ENCODE results near the gene ZFPM1.

Gene ZFPM1

DNA sequence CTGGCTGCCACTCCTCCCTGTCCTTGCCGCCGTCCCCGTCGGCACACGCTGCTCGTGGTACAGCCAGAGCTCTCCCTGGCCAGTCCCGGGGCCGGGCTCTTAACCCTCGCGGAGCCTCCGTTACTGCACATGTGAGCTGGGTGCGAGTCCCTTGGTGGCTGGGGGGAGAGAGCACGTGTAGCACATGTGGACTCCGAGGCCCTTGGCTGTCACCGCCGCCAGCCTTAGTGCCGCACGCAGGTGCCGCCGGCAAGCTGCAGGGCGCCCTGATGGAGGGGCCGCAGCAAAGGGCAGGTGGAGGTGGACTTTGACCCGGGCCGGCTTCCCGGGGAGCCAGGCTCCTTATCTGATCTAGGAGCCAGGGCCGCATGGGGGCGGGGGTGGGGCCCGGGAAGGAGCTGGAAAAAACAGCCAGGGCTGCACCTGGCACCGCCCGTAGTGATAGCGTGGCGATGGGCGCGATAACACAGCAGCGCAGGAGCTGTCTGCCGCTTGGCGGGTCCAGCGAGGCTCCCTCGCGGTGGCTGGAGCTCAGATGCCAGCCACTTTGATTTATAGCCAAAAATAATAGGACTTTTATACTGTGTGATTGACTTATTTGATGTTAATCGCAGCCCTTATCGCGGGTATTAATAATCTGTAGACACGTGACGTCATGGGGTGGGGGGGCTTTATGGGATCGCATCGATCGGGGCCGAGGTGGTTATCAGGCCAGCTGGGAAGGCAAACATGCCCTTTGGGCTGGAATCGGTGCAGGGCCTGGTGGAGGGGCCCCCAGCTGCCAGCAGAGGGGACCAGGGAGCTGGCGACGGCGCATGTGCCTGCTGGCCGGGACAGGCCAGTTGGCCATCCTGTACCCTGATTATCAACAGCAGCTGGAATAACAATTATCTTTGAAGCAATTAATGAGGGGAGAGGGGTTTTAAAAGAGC, 35.1 kb downstream of the ZFPM1 start:
- Histone ChIP-seq H3K27me3 (ENCODE audit: control insufficient read depth in 2 of 2, insufficient read depth in 2 of 2, low read length in 2 of 2) (no peaks in the 10 kb centered on the region), H3K36me3 (ENCODE audit: control insufficient read depth in 2 of 2, insufficient read depth in 2 of 2, low read length in 2 of 2) (no peaks in the 10 kb centered on the region), H3K9me3 (ENCODE audit: control insufficient read depth in 2 of 2, low read length in 2 of 2) (no peaks in the 10 kb centered on the region), H3K4me3 (ENCODE audit: low read length in 2 of 2) (no peak overlapping the region), H3K27ac (ENCODE audit: low read depth in 2 of 2, low read length in 2 of 2) (peak overlapping the region; percentile 16 to 67), H3K9ac (ENCODE audit: low read depth in 1 of 2, low read length in 2 of 2) (peak overlapping the region in 1 of 2 donors; percentile 33), H3K4me1 (ENCODE audit: control insufficient read depth in 2 of 2, insufficient read depth in 2 of 2, low read length in 2 of 2) (peaks cover 16 to 23% of the 10 kb centered on the region in 2 donors)

DNA sequence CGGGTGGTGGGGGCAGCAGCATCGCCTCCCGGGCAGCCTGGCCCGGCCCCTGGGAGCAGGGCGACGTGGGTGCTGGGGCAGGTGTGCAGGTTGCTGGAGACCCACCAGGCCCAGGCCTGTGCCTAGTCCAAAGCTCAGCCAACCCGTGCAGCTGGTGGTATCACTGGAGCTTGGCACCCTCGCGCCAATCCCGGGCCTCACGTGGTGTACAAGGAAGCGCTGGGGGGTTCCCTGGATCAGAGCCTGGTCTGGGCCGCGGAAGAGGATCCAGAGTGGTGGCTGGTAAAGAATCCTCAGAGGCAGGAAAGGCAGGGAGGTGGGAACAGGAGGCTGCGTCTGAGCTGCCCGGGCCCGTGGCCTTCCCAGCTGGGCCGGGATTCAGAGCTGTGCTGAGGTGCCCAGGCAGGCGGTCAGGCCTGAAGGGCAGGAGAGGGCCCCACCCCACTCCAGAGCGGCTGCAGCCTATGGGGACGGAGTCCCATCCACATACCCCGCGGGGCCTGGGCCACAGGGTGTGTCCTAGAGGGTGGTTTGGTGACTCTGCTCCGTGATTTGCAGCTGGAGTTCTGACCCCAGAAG, 36.2 kb downstream of the ZFPM1 start:
- Histone ChIP-seq H3K9ac (ENCODE audit: low read depth in 1 of 2, low read length in 2 of 2) (peak overlapping the region in 1 of 2 donors; percentile 1), H3K36me3 (ENCODE audit: control insufficient read depth in 2 of 2, insufficient read depth in 2 of 2, low read length in 2 of 2) (no peaks in the 10 kb centered on the region), H3K9me3 (ENCODE audit: control insufficient read depth in 2 of 2, low read length in 2 of 2) (no peaks in the 10 kb centered on the region), H3K27ac (ENCODE audit: low read depth in 2 of 2, low read length in 2 of 2) (peak overlapping the region in 1 of 2 donors; percentile 9), H3K4me1 (ENCODE audit: control insufficient read depth in 2 of 2, insufficient read depth in 2 of 2, low read length in 2 of 2) (peaks cover 16 to 23% of the 10 kb centered on the region in 2 donors), H3K27me3 (ENCODE audit: control insufficient read depth in 2 of 2, insufficient read depth in 2 of 2, low read length in 2 of 2) (no peaks in the 10 kb centered on the region), H3K4me3 (ENCODE audit: low read length in 2 of 2) (no peak overlapping the region)

DNA sequence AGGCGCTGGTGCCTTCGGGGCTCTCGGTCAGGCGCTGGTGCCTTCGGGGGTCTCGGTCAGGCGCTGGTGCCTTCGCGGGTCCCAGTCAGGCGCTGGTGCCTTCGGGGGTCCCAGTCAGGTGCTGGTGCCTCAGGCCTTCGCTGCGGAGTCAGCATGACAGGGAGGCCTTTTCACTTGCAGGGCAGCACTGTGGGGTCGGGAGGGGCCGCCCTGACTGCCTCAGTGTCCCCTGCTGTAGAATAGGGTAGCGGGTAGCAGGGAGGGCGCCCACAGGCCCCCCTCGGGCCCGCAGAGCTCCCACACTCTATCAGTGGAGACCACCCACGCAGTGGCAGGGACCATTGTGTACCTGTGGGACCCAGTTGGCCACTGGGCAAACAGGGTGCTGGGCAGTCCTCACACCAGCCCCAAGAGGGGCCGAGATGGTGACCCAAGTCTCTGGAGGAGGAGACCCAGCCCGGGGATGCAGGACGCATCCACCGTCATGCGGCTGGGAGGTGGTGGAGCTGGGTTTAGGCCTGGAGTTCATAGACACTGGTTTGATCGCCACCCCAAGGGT, 38.0 kb downstream of the ZFPM1 start:
- Histone ChIP-seq H3K9me3 (ENCODE audit: control insufficient read depth in 2 of 2, low read length in 2 of 2) (no peaks in the 10 kb centered on the region), H3K27ac (ENCODE audit: low read depth in 2 of 2, low read length in 2 of 2) (no peak overlapping the region), H3K36me3 (ENCODE audit: control insufficient read depth in 2 of 2, insufficient read depth in 2 of 2, low read length in 2 of 2) (no peaks in the 10 kb centered on the region), H3K27me3 (ENCODE audit: control insufficient read depth in 2 of 2, insufficient read depth in 2 of 2, low read length in 2 of 2) (no peaks in the 10 kb centered on the region), H3K4me1 (ENCODE audit: control insufficient read depth in 2 of 2, insufficient read depth in 2 of 2, low read length in 2 of 2) (peaks cover 13 to 23% of the 10 kb centered on the region in 2 donors), H3K4me3 (ENCODE audit: low read length in 2 of 2) (no peak overlapping the region), H3K9ac (ENCODE audit: low read depth in 1 of 2, low read length in 2 of 2) (no peak overlapping the region)

DNA sequence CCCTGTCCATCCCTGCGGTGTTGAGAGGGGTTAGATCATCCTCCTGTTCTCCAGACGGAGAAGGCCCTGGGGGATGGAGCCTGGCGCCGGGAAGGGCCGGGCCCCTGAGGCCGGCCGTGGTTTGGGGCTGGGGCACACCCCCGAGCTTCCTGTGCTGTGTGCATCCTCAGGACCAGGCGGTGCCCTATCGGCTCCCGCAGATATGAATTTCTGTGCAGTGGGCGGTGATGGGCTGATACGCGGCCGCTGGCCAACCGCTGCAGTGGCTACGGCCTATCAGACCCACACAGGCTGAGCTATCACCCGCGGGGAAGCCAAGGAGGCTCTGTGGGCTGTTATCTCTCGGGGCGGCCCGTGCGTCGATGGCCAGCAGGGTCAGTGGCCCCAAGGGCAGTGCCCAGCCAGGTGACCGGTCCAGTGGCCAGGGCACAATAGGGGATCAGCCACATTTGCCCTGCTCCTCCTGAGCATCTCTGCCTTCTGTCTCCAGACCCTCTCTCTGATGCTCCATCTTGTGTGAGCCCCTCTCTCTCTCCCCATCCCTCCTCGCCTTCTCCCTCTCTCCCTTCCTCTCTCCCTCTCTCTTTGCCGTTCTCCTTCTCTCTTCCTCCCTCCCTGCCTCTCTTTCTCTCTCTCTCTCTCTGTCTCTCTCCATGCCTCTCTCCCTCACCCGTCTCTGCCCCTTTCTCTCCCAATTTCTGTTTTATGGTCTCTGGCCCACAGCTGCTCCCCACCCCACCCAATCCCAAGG, 38.7 kb downstream of the ZFPM1 start:
- H3K27me3 ChIP-seq (ENCODE audit: control insufficient read depth in 2 of 2, insufficient read depth in 2 of 2, low read length in 2 of 2), result no peaks in the 10 kb centered on the region
- no peaks in the 10 kb centered on the region for H3K36me3 ChIP-seq (ENCODE audit: control insufficient read depth in 2 of 2, insufficient read depth in 2 of 2, low read length in 2 of 2)
- H3K9ac ChIP-seq (ENCODE audit: low read depth in 1 of 2, low read length in 2 of 2), result no peak overlapping the region
- H3K9me3 ChIP-seq (ENCODE audit: control insufficient read depth in 2 of 2, low read length in 2 of 2), result no peaks in the 10 kb centered on the region
- peaks cover 13 to 23% of the 10 kb centered on the region in 2 donors for H3K4me1 ChIP-seq (ENCODE audit: control insufficient read depth in 2 of 2, insufficient read depth in 2 of 2, low read length in 2 of 2)
- no peak overlapping the region for H3K4me3 ChIP-seq (ENCODE audit: low read length in 2 of 2)
- H3K27ac ChIP-seq (ENCODE audit: low read depth in 2 of 2, low read length in 2 of 2), result no peak overlapping the region

DNA sequence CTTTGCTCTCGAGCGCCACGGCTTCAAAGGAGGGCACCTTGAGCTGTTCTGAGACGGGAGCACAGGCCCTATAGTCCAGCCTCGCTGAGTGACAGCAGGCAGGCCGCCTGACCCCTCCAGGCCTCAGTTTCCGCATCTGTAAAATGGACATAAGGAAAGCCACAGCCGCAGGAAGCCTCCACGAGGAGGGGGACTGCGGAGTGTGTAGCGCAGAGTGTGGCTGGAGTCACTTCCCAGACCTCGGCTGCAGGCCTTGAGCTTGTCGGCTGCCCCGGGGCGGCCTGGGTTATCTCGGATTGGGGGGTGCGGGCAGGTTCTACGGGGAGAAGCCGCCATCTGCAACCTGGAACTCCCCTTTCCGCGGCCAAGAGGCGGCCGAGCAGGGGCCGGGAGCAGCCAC, 40.8 kb downstream of the ZFPM1 start:
- Histone ChIP-seq H3K4me1 (ENCODE audit: control insufficient read depth in 2 of 2, insufficient read depth in 2 of 2, low read length in 2 of 2) (peaks cover 2 to 7% of the 10 kb centered on the region in 2 donors), H3K27ac (ENCODE audit: low read depth in 2 of 2, low read length in 2 of 2) (no peak overlapping the region), H3K4me3 (ENCODE audit: low read length in 2 of 2) (no peak overlapping the region), H3K9ac (ENCODE audit: low read depth in 1 of 2, low read length in 2 of 2) (no peak overlapping the region), H3K27me3 (ENCODE audit: control insufficient read depth in 2 of 2, insufficient read depth in 2 of 2, low read length in 2 of 2) (no peaks in the 10 kb centered on the region), H3K9me3 (ENCODE audit: control insufficient read depth in 2 of 2, low read length in 2 of 2) (no peaks in the 10 kb centered on the region), H3K36me3 (ENCODE audit: control insufficient read depth in 2 of 2, insufficient read depth in 2 of 2, low read length in 2 of 2) (no peaks in the 10 kb centered on the region)

DNA sequence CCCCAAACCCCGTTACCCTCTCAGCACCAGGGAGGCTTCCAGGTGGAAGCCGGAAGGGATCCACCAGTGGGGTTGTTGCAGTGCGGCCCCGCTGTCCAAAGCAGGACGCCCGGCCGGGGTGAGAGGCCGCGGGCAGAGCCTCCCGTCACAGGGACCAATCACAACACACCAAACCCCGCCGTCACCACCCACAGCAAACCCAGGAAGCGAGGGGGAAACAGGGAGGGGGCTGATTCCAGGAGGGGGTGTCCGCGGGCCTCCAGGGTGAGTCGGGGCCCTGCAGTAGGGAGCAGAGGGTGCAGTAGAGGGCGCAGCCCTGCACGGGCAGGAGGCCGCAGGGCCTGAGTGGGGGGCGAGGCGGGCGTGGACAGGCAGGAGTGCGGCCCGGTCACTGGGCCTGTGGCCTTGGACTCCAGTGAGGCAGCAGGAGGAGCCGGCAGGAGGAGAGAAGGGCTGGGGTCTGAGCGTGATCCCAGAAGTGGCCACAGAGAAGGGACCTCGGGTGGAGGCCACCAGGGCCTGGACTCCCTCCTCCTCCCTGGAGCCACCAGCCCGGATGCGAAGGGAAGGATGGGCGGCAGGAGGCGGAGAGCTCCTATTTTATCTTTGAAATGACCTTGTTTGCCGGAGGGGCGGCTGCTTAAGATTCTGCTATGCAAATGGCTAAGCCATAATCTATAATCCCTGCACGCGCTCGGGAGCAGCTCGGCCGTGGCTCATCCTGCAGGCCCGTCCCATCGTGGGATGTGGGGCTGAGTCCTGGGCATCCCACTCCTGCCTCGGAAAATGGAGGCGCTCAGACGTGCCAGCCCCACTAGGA, 41.5 kb downstream of the ZFPM1 start:
- H3K9me3 ChIP-seq (ENCODE audit: control insufficient read depth in 2 of 2, low read length in 2 of 2), result no peaks in the 10 kb centered on the region
- peaks cover 0 to under 1% of the 10 kb centered on the region in 2 donors for H3K4me1 ChIP-seq (ENCODE audit: control insufficient read depth in 2 of 2, insufficient read depth in 2 of 2, low read length in 2 of 2)
- no peak overlapping the region for H3K4me3 ChIP-seq (ENCODE audit: low read length in 2 of 2)
- H3K36me3 ChIP-seq (ENCODE audit: control insufficient read depth in 2 of 2, insufficient read depth in 2 of 2, low read length in 2 of 2), result no peaks in the 10 kb centered on the region
- H3K27me3 ChIP-seq (ENCODE audit: control insufficient read depth in 2 of 2, insufficient read depth in 2 of 2, low read length in 2 of 2), result no peaks in the 10 kb centered on the region
- H3K9ac ChIP-seq (ENCODE audit: low read depth in 1 of 2, low read length in 2 of 2), result no peak overlapping the region
- no peak overlapping the region for H3K27ac ChIP-seq (ENCODE audit: low read depth in 2 of 2, low read length in 2 of 2)

DNA sequence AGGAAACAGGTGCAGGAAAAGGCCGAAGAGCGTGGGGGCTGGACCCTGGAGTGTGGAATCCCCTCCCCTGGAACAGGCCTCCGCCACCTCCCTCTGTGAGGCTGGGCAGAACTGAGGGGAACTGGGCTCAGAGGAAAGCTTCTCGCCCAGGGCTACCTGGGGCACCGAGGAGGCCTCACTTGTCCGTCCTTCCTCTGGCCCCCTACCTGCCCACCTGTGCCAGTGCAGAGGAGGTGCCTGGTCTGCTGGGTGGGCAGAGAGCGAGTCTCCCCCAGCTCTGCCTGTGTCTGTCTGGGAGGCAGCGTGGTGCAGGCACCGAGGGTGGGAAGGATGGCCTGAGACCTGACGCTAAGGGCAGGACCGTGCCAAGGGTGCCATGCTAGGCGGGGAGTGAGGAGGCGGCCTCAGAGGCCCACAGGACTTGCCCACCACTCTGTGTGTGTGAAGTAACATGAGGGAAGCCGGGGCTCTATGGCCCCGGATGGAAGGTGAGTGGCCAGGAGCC, 42.2 kb downstream of the ZFPM1 start:
- Histone ChIP-seq H3K4me1 (ENCODE audit: control insufficient read depth in 2 of 2, insufficient read depth in 2 of 2, low read length in 2 of 2) (no peaks in the 10 kb centered on the region), H3K36me3 (ENCODE audit: control insufficient read depth in 2 of 2, insufficient read depth in 2 of 2, low read length in 2 of 2) (no peaks in the 10 kb centered on the region), H3K9ac (ENCODE audit: low read depth in 1 of 2, low read length in 2 of 2) (no peak overlapping the region), H3K9me3 (ENCODE audit: control insufficient read depth in 2 of 2, low read length in 2 of 2) (no peaks in the 10 kb centered on the region), H3K27me3 (ENCODE audit: control insufficient read depth in 2 of 2, insufficient read depth in 2 of 2, low read length in 2 of 2) (no peaks in the 10 kb centered on the region), H3K27ac (ENCODE audit: low read depth in 2 of 2, low read length in 2 of 2) (no peak overlapping the region), H3K4me3 (ENCODE audit: low read length in 2 of 2) (no peak overlapping the region)

DNA sequence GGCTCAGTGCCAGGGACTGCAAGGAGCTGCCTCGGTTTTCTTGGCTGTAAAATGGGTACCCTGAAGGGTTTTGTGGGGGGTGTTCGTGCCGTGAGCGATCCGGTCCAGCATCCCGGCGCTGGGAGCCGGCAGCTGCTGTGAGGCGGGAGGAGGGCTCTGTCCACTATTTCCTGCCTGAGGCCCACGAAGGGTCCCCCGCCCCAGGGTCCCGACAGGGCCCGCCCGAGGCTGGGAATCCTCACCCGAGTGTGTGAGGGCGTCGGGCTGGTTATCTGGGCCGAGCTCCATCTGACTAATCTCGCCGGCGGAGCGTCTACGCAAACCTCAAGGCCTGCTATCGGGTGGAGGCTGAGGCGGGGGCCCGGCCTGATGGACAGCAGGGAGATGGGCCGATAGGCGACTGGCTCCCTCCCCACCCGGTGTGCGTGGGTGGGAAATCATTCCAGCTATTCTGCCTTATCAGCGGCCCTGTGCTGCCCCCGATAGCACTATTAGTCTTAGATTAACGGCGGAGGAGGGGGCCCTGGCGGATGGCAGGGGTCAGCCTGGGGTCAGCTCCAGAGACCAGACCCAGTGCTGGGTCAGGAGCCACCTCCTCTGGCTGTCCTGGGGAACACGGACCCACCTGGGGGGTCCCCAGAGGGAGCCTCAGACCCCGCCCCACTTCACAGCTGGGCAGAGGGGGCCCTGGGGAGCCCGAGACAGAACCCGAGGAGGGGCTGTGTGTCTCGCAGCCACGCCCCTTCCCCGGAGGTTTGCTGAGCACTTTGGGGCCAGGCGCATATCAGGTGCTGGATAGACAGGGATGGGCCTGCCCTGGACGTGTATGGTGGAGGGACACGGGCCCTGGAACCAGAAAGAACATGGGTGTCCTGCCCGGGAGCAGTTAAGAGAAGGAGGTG, 44.7 kb downstream of the ZFPM1 start:
- Histone ChIP-seq H3K4me3 (ENCODE audit: low read length in 2 of 2) (no peak overlapping the region), H3K27ac (ENCODE audit: low read depth in 2 of 2, low read length in 2 of 2) (no peak overlapping the region), H3K36me3 (ENCODE audit: control insufficient read depth in 2 of 2, insufficient read depth in 2 of 2, low read length in 2 of 2) (no peaks in the 10 kb centered on the region), H3K27me3 (ENCODE audit: control insufficient read depth in 2 of 2, insufficient read depth in 2 of 2, low read length in 2 of 2) (no peaks in the 10 kb centered on the region), H3K9ac (ENCODE audit: low read depth in 1 of 2, low read length in 2 of 2) (no peak overlapping the region), H3K9me3 (ENCODE audit: control insufficient read depth in 2 of 2, low read length in 2 of 2) (no peaks in the 10 kb centered on the region), H3K4me1 (ENCODE audit: control insufficient read depth in 2 of 2, insufficient read depth in 2 of 2, low read length in 2 of 2) (no peaks in the 10 kb centered on the region)

Measured in mucosa of rectum (tissue), 2 donors.